GM12874 (cell line): ENCODE measurements around the gene NLRC5.

Experiments used
- TF ChIP-seq, protein P1 (sequence below): IDR thresholded peaks from 2 replicates; pipeline ENCODE4 v1.5.1; 2011; ENCODE audit warnings: low read depth, mild to moderate bottlenecking, control low read depth, low read length, moderate library complexity; ENCODE audit not compliant: insufficient read depth

Gene NLRC5

DNA sequence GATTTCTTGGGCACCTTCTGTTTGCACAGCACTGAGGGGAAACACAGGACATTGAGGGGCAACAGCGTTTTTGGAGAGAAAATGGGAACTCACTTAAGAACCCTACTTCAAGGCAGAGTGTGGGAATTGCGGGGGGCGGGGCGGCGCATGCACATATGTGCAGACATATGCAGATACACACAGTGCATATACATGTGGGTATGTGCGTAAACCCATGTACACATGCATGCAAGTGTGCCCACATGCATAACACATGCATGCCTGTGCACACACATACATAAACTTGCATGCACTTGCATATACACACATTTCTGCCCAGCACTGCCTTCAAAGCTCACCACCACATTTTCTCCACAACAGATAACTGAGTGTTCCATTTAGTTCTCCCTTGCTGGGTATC, 32.4 kb downstream of the NLRC5 start:
- TF ChIP-seq, protein P1, sequence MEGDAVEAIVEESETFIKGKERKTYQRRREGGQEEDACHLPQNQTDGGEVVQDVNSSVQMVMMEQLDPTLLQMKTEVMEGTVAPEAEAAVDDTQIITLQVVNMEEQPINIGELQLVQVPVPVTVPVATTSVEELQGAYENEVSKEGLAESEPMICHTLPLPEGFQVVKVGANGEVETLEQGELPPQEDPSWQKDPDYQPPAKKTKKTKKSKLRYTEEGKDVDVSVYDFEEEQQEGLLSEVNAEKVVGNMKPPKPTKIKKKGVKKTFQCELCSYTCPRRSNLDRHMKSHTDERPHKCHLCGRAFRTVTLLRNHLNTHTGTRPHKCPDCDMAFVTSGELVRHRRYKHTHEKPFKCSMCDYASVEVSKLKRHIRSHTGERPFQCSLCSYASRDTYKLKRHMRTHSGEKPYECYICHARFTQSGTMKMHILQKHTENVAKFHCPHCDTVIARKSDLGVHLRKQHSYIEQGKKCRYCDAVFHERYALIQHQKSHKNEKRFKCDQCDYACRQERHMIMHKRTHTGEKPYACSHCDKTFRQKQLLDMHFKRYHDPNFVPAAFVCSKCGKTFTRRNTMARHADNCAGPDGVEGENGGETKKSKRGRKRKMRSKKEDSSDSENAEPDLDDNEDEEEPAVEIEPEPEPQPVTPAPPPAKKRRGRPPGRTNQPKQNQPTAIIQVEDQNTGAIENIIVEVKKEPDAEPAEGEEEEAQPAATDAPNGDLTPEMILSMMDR = no peak

DNA sequence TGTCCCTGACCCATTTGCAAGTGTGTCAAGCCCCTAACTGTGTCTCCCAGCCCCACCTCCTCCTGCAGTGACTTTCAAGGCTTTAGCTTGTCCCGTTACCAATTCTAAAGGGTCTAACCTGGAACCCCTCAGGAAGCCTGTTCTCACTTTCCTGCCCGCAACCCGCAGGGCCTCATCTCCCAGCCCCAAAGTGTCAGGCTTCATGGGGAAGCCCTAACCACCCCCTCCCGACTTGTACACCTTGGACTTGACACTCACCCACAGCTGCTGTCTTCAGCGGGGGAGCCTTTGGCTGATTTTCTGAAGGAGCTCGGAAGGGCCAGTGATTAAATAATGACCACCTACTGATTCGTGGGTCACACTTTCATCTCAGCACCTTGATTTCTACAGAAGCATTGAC, 33.1 kb downstream of the NLRC5 start:
- TF ChIP-seq, protein P1 = no peak

DNA sequence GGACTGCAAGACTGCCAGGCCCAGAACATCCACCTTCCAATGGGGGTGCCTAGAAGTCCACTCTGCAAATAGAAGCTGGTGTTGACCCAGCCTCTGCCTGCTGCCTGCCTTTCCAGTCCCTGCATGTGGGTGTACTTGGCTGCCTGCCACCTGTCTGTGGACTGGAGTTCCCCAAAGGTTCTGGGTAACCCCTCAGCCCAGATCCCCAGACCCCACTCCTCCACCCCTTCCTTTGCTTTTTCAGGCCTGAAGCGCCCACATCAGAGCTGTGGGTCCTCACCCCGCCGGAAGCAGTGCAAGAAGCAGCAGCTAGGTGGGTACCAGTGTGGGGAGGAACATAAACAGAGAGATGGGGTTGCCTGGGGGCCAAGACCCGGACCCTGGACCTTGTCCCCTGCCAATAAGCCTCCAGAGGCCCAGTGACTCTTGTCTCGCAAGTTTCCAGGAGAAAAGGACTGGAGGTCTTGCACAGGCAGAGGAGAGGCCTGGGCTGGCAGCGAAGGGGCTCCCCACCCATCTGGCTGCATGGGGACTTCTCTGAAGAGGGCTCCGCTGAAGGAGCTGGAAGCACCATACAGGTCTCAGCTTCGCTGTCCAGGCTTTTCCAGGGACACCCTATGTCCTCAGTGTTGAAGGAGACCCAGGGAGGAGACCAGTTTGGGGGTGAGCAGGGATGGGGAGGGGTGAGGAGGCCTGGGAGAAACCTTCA, 34.3 kb downstream of the NLRC5 start:
- TF ChIP-seq, protein P1 = no peak

DNA sequence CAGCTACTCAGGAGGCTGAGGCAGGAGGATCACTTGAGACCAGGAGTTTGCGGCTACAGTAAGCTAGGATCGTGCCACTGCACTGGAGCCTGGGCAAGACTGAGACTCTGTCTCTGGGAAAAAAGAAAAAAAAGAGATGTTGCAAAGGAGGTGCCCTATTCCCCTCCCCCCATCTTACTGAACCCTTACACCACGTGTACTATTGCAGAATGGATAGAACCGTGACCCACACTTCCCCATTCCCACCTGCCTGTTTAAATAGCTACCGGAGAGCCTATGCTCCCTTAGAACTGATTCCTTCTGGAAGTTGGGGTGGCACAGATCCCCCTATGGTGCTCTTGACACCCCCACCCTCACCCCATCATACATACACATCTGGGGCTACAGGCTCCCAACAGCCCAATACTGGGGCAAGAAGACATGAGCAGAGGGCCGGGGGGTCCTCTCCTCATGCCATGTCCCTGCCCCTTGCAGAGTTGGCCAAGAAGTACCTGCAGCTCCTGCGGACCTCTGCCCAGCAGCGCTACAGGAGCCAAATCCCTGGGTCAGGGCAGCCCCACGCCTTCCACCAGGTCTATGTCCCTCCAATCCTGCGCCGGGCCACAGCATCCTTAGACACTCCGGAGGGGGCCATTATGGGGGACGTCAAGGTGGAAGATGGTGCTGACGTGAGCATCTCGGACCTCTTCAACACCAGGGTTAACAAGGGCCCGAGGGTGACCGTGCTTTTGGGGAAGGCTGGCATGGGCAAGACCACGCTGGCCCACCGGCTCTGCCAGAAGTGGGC, 35.7 kb downstream of the NLRC5 start:
- TF ChIP-seq, protein P1 = no peak

DNA sequence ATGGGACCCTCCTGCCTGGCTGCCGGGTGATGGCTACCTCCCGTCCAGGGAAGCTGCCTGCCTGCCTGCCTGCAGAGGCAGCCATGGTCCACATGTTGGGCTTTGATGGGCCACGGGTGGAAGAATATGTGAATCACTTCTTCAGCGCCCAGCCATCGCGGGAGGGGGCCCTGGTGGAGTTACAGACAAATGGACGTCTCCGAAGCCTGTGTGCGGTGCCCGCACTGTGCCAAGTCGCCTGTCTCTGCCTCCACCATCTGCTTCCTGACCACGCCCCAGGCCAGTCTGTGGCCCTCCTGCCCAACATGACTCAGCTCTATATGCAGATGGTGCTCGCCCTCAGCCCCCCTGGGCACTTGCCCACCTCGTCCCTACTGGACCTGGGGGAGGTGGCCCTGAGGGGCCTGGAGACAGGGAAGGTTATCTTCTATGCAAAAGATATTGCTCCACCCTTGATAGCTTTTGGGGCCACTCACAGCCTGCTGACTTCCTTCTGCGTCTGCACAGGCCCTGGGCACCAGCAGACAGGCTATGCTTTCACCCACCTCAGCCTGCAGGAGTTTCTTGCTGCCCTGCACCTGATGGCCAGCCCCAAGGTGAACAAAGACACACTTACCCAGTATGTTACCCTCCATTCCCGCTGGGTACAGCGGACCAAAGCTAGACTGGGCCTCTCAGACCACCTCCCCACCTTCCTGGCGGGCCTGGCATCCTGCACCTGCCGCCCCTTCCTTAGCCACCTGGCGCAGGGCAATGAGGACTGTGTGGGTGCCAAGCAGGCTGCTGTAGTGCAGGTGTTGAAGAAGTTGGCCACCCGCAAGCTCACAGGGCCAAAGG, 36.8 kb downstream of the NLRC5 start:
- TF ChIP-seq, protein P1 = no peak

DNA sequence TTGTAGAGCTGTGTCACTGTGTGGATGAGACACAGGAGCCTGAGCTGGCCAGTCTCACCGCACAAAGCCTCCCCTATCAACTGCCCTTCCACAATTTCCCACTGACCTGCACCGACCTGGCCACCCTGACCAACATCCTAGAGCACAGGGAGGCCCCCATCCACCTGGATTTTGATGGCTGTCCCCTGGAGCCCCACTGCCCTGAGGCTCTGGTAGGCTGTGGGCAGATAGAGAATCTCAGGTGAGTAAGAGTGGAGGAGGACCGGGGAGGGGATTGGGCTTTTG, 37.4 kb downstream of the NLRC5 start:
- TF ChIP-seq, protein P1 = no peak

DNA sequence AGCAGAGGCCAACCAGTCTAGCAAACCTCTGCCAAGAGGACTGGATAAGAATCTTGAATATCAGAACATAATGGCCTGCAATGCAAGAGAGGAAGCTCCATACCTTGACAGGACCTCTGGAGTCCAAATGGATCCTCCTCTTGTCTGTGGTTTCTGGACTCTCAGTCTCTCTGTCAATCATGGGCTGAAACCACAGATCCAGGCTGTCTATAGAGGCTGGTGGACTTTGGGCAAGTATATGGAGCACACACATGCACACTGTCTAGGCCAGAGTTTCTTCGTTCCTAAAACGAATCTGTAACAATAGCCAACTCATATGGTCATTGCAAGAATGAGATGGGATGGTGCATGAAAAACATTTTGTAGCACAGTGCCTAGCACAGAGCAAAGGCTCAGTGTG, 37.7 kb downstream of the NLRC5 start:
- TF ChIP-seq, protein P1 = no peak
